HG03196 (cell line): ENCODE measurements around the gene CHST13.
A peak's percentile ranks its signal among the peaks of the same experiment; 100 is the strongest.

Experiments
- ATAC-seq: cut with Tn5 transposase; IDR thresholded peaks from one replicate; pipeline ENCODE4 v1.9.1; 2021; ENCODE audit not compliant: unreplicated experiment

CHST13 gene

GRCh38 chr3:126523745-126524428, at the start of gene CHST13:
CHST13 (plus strand) TSS chr3:126524155; CDS start chr3:126524333, 178 bp downstream.
- no peak for ATAC-seq

- ATAC-seq, result peak; percentile 19
Observed at GRCh38 chr3:126474498-126475412, 49.2 kb upstream of the CHST13 start.

GRCh38 chr3:126475413-126476114, 48.4 kb upstream of the CHST13 start, which contains the start of gene ZXDC:
ZXDC (minus strand) TSS chr3:126475891; CDS start chr3:126475865, 26 bp downstream.
- peak; percentile 67 for ATAC-seq

- ATAC-seq, result peak; percentile 27
Observed at GRCh38 chr3:126476166-126477060, 47.5 kb upstream of the CHST13 start.

GRCh38 chr3:126477061-126477380, 46.9 kb upstream of the CHST13 start:
- no peak for ATAC-seq

- no peak for ATAC-seq
Observed at GRCh38 chr3:126478581-126479310, 45.2 kb upstream of the CHST13 start.

GRCh38 chr3:126479642-126480041, 44.3 kb upstream of the CHST13 start:
- ATAC-seq, result no peak

- ATAC-seq, result no peak
Observed at GRCh38 chr3:126480206-126480605, 43.7 kb upstream of the CHST13 start.

- ATAC-seq, result no peak
Observed at GRCh38 chr3:126480861-126481260, 43.1 kb upstream of the CHST13 start.

GRCh38 chr3:126481808-126482502, 42.0 kb upstream of the CHST13 start:
- no peak for ATAC-seq

GRCh38 chr3:126482503-126483255, 41.3 kb upstream of the CHST13 start:
- no peak for ATAC-seq

GRCh38 chr3:126483321-126483761, 40.6 kb upstream of the CHST13 start:
- no peak for ATAC-seq

- no peak for ATAC-seq
Observed at GRCh38 chr3:126484148-126484547, 39.8 kb upstream of the CHST13 start.

- no peak for ATAC-seq
Observed at GRCh38 chr3:126484662-126485061, 39.3 kb upstream of the CHST13 start.

GRCh38 chr3:126485176-126485897, 38.6 kb upstream of the CHST13 start:
- ATAC-seq, result no peak

GRCh38 chr3:126485956-126486355, 38.0 kb upstream of the CHST13 start:
- ATAC-seq, result no peak

- ATAC-seq, result no peak
Observed at GRCh38 chr3:126486360-126486847, 37.6 kb upstream of the CHST13 start.
